Measurements from ENCODE around the gene ARL13A.

The ARL13A gene

GRCh38 chrX:100995469-100995868 lies 26.0 kb downstream of the ARL13A start:
- TF ChIP-seq FOXP2 (optimal IDR thresholded peaks at IDR 0.05; ENCODE audit: borderline replicate concordance, extremely low read depth, extremely low read length, insufficient read depth) (no peak), POLR2AphosphoS5 (IDR thresholded peaks at IDR 0.05; ENCODE audit: low read depth, low read length) (no peak), SIN3A (IDR thresholded peaks at IDR 0.05; ENCODE audit: borderline replicate concordance, insufficient read depth, low read length) (no peak), REST (IDR thresholded peaks at IDR 0.05; ENCODE audit: insufficient read depth in 1 of 2, low read depth in 2 of 2, low read length in 2 of 2) (no peak), TAF1 (IDR thresholded peaks at IDR 0.05; ENCODE audit: borderline replicate concordance, insufficient read depth, low read length) (no peak)

GRCh38 chrX:100999451-100999850 lies 29.9 kb downstream of the ARL13A start:
- no peak for TF ChIP-seq SIN3A (IDR thresholded peaks at IDR 0.05; ENCODE audit: borderline replicate concordance, insufficient read depth, low read length)
- TF ChIP-seq REST (IDR thresholded peaks at IDR 0.05; ENCODE audit: insufficient read depth in 1 of 2, low read depth in 2 of 2, low read length in 2 of 2), result no peak
- TF ChIP-seq FOXP2 (optimal IDR thresholded peaks at IDR 0.05; ENCODE audit: borderline replicate concordance, extremely low read depth, extremely low read length, insufficient read depth), result no peak
- no peak for TF ChIP-seq TAF1 (IDR thresholded peaks at IDR 0.05; ENCODE audit: borderline replicate concordance, insufficient read depth, low read length)
- TF ChIP-seq POLR2AphosphoS5 (IDR thresholded peaks at IDR 0.05; ENCODE audit: low read depth, low read length), result no peak

- TF ChIP-seq SIN3A (IDR thresholded peaks at IDR 0.05; ENCODE audit: borderline replicate concordance, insufficient read depth, low read length), result no peak
- TF ChIP-seq TAF1 (IDR thresholded peaks at IDR 0.05; ENCODE audit: borderline replicate concordance, insufficient read depth, low read length), result no peak
- no peak for TF ChIP-seq FOXP2 (optimal IDR thresholded peaks at IDR 0.05; ENCODE audit: borderline replicate concordance, extremely low read depth, extremely low read length, insufficient read depth)
Measured at GRCh38 chrX:101009090-101009489, 39.6 kb downstream of the ARL13A start.

DNA sequence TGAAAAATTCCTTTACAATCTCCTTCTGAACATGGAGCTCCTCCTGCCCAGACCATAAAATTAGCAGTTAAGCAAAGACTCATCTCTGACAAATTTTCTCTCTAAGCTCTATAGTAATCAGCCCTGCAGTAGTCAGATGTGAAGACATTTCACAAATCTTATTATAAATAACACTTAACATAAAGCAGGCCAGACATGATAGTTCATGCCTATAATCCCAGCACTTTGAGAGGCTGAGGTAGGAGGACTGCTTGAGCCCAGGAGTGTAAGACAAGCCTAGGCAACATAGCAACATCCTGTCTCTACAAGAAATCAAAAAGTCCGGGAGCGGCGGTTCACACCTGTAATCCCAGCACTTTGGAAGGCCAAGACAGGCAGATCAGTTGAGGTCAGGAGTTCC lies 52.5 kb downstream of the ARL13A start:
- TF ChIP-seq SIN3A (IDR thresholded peaks at IDR 0.05; ENCODE audit: borderline replicate concordance, insufficient read depth, low read length) (no peak), FOXP2 (optimal IDR thresholded peaks at IDR 0.05; ENCODE audit: borderline replicate concordance, extremely low read depth, extremely low read length, insufficient read depth) (no peak), REST (IDR thresholded peaks at IDR 0.05; ENCODE audit: insufficient read depth in 1 of 2, low read depth in 2 of 2, low read length in 2 of 2) (no peak), POLR2AphosphoS5 (IDR thresholded peaks at IDR 0.05; ENCODE audit: low read depth, low read length) (no peak), TAF1 (IDR thresholded peaks at IDR 0.05; ENCODE audit: borderline replicate concordance, insufficient read depth, low read length) (no peak)

DNA sequence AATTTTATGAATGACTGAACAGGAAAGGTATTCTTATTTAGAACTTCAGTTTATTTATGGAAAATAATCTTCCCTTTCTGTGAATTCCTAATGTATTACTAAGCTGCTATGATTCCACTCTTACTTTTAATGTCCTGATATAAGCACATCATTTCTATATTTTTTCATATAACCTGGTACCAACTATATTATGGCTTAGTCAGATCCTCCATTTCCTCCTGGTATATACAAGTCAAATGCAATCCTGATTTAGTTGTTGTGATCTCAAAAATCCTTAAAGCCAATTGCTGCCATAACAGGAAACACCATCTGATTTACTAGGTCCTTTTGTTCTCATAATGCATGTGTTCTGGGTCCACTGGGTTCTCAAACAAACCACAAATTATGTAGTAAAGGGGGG lies 55.6 kb downstream of the ARL13A start:
- TF ChIP-seq TAF1 (IDR thresholded peaks at IDR 0.05; ENCODE audit: borderline replicate concordance, insufficient read depth, low read length), result no peak
- TF ChIP-seq REST (IDR thresholded peaks at IDR 0.05; ENCODE audit: insufficient read depth in 1 of 2, low read depth in 2 of 2, low read length in 2 of 2), result no peak
- no peak for TF ChIP-seq SIN3A (IDR thresholded peaks at IDR 0.05; ENCODE audit: borderline replicate concordance, insufficient read depth, low read length)
- TF ChIP-seq FOXP2 (optimal IDR thresholded peaks at IDR 0.05; ENCODE audit: borderline replicate concordance, extremely low read depth, extremely low read length, insufficient read depth), result no peak
- TF ChIP-seq POLR2AphosphoS5 (IDR thresholded peaks at IDR 0.05; ENCODE audit: low read depth, low read length), result no peak
